Measurements from ENCODE around the gene ZNF677.
A peak's percentile ranks its signal among the peaks of the same experiment; 100 is the strongest.
"Not testable (repeated sequence)": the region's sequence is repeated elsewhere in the genome, so short reads cannot be mapped to it uniquely, and the experiment has no call there.

Gene ZNF677

DNA sequence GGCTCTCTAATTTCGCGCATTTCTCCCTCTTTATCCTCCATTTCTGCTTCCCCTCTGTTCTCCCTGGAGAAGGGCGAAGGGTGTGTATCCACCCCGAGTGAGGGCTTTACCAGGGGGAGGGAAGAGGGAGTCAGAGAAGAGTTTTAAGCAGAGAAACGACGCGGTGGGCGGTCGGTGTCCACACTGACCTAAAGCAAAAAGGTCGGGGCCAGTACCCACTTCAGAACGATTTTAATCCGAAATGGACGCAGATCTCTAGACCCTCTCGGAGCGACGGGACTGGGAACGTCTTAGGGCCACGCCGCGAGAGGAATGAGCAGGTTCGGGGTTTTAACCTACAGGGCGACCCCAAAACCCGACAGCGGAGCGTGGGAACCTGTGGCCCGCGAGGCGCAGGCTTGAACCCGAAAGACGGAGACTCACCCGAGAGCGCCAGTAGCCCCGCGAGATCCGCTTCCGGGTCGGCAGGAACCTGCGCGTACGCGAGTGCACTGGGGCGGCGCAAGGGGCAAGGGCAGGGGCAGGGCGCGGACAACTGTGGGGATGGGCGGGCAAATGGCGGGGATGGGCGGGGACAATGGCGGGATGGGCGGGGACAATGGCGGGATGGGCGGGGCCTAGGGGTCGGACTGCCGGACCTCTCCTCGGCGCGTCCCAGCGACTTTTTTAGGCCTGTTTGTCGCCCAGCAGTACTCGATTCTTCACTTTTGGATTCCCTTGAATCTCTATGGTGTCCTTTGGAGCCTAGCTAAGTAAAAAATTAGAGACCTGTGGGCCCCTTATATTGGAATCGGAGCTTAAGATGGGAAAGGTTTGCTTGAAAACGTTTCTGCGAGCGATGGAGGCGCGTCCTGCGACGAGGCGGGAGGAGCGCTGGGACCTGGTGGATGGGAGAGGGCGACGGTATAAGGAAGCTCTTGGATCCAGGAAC lies at the start of gene ZNF677:
Gene ZNF677, minus strand, starts transcription at position 463 of the 931 bp plus-strand sequence. CDS start 3,323 bp downstream, outside the sequence.
- peak; percentile 92 for DNase-seq (ENCODE audit: low read depth)
- TF ChIP-seq, protein P1, sequence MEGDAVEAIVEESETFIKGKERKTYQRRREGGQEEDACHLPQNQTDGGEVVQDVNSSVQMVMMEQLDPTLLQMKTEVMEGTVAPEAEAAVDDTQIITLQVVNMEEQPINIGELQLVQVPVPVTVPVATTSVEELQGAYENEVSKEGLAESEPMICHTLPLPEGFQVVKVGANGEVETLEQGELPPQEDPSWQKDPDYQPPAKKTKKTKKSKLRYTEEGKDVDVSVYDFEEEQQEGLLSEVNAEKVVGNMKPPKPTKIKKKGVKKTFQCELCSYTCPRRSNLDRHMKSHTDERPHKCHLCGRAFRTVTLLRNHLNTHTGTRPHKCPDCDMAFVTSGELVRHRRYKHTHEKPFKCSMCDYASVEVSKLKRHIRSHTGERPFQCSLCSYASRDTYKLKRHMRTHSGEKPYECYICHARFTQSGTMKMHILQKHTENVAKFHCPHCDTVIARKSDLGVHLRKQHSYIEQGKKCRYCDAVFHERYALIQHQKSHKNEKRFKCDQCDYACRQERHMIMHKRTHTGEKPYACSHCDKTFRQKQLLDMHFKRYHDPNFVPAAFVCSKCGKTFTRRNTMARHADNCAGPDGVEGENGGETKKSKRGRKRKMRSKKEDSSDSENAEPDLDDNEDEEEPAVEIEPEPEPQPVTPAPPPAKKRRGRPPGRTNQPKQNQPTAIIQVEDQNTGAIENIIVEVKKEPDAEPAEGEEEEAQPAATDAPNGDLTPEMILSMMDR (IDR thresholded peaks at IDR 0.05; ENCODE audit: insufficient read depth, low read depth, low read length, missing control alignments), result no peak
- H3K4me3 ChIP-seq (ENCODE audit: low read length), result peak within 1 kb of the TSS; percentile 93

DNA sequence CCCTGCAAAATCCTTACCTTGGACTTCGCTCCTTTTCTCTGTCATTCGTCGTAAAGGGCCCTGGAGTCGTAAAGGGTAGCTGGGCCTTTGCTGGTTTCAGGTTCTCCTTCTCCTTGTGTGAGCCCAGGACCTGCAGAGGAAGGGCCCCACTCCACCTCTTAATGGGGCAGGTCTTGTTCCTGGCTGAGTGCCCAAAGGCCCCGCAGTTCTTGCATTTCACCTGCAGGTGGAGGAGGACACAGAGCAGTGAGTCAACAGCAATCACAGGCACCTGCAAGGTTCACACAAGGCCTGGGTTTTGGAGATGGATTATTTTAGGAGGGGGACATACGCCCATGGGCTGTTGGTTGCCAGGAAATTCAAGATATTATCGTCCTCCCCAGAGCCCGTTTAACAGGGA lies 46.7 kb upstream of the ZNF677 start:
- DNase-seq (ENCODE audit: low read depth); H3K4me3 ChIP-seq (ENCODE audit: low read length): not testable (repeated sequence)

DNA sequence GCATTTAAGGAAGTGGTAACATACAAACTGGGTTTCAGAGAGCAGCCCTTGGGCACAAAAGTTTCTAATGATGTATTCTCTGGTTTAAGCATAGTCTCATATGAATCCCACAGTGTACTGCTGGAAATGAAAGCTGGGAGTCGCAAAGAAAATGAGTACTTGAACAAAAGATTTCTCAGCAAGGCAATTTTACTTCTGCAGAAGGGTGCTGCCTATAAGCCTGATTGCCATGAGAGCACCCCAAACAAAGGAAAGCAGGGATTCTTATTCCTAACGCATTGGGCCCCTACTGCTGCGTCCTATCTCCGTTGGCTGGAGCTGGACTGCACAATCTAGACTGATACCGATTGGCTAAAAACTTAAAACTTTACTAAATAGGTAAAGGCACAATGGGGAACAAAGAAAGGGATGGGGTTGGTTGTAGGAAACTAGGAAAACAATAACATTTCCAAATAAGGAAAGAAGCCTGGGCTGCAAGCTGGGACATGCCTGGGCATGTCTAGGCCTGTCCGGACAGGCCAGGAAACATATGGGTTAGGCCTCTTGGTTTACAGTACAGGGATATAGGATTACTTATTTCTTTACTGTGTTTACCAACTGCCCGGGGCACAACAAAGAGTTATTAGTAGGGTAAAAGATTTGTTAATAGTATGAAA lies 40.2 kb upstream of the ZNF677 start:
- H3K4me3 ChIP-seq (ENCODE audit: low read length), result no peak overlapping the region
- TF ChIP-seq, protein P1 (IDR thresholded peaks at IDR 0.05; ENCODE audit: insufficient read depth, low read depth, low read length, missing control alignments), result no peak
- no peak for DNase-seq (ENCODE audit: low read depth)

DNA sequence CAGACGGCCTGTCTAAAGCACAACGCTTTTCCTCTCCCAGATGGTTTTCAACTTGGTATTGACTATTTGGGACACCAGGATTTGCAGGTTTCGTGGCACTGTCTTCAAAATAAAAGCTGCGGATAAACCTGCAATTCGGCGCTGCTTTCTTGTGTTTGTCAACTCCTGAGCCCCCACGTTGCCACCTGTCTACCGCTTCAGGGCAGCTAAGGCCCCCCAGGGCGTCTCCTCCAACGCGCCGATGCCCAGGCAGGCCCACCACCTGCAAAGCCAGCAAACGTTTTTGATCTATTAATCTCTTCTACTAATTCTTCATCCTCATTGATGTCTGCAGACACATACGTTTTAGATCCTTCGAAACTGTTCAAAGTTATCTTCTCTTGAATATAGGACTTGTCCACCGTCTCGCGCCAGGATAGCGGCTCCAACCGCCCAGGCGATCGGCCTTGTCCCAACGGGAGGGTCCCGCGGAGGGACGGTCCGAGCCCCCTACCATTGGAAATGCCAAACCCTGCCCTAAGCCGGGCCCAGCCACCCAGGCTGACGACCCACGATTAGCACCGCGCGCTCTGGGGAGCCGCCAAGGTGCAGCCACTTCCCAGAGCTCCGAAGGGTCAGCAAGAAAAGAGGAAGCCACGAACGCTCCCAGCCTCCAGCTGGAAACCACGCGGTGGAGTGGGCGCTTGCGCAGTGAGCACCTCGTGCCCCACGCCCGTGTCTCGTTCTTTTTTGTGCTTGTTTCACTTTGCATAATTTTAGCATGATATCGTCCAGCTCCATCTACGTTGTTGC lies 36.3 kb upstream of the ZNF677 start:
- TF ChIP-seq, protein P1 (IDR thresholded peaks at IDR 0.05; ENCODE audit: insufficient read depth, low read depth, low read length, missing control alignments), result no peak
- no peak for DNase-seq (ENCODE audit: low read depth)
- H3K4me3 ChIP-seq (ENCODE audit: low read length), result no peak overlapping the region

DNA sequence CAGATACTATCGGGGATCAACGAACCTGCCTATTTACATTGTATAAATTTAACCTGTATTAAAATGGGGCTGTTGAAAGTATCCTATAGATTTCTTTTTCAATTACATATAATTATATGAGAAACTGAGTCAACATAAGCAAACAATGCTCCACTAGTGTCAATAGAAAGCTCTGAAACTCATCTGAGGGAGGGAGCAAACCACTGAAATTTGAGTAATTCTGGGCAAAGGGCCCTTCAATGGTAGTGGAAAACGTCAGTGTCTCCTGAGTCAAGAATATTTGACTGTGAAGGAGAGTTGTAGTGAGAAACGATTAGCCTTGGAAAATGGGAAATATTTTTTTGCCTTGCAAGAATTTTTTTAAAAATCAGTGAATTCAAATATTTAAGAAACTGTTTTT lies 30.4 kb upstream of the ZNF677 start:
- H3K4me3 ChIP-seq (ENCODE audit: low read length), result no peak overlapping the region
- DNase-seq (ENCODE audit: low read depth), result no peak
- TF ChIP-seq, protein P1 (IDR thresholded peaks at IDR 0.05; ENCODE audit: insufficient read depth, low read depth, low read length, missing control alignments), result no peak

DNA sequence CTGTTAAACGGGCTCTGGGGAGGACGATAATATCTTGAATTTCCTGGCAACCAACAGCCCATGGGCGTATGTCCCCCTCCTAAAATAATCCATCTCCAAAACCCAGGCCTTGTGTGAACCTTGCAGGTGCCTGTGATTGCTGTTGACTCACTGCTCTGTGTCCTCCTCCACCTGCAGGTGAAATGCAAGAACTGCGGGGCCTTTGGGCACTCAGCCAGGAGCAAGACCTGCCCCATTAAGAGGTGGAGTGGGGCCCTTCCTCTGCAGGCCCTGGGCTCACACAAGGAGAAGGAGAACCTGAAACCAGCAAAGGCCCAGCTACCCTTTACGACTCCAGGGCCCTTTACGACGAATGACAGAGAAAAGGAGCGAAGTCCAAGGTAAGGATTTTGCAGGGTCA lies 27.3 kb upstream of the ZNF677 start:
- not testable (repeated sequence) for H3K4me3 ChIP-seq (ENCODE audit: low read length); DNase-seq (ENCODE audit: low read depth)

DNA sequence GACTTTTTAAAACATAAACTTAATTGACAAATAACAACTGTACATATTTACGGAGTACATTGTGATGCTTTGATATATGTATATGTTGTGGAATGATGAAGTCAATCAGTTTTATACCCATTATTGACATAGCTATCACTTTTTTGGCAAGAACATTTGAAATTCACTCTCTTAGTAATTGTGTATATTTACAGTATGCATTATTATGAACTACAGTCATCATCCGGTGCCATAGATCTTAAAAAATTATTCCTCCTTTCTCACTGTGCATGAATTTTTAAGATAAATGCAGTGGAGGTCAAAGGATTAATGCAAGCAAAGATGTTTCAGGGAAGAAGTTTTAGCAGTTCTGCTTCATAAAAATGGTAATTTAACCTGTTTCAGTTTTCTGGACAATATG lies 20.8 kb upstream of the ZNF677 start:
- no peak overlapping the region for H3K4me3 ChIP-seq (ENCODE audit: low read length)
- TF ChIP-seq, protein P1 (IDR thresholded peaks at IDR 0.05; ENCODE audit: insufficient read depth, low read depth, low read length, missing control alignments), result no peak
- DNase-seq (ENCODE audit: low read depth), result no peak
